HG03354 (cell line): Measurements from ENCODE around the gene MCMBP.
A peak's percentile ranks its signal among the peaks of the same experiment; 100 is the strongest.
"Not testable (repeated sequence)": the region's sequence is repeated elsewhere in the genome, so short reads cannot be mapped to it uniquely, and the experiment has no call there.

Experiments used
- ATAC-seq: cut with Tn5 transposase; IDR thresholded peaks from one replicate; pipeline ENCODE4 v1.9.1; 2021; ENCODE audit warnings: mild to moderate bottlenecking; ENCODE audit not compliant: unreplicated experiment, poor library complexity, severe bottlenecking

Gene MCMBP

GRCh38 chr10:119872610-119872859 is at the start of gene MCMBP:
TSS of gene MCMBP (minus strand) at chr10:119872843. CDS start at chr10:119872584, 259 bp downstream.
- ATAC-seq = peak; percentile 37

GRCh38 chr10:119919826-119920225 is 47.2 kb upstream of the MCMBP start:
- peak; percentile 64 for ATAC-seq

GRCh38 chr10:119919271-119919670 is 46.6 kb upstream of the MCMBP start:
- ATAC-seq = no peak

GRCh38 chr10:119917777-119918176 is 45.1 kb upstream of the MCMBP start:
- ATAC-seq = no peak

- ATAC-seq = no peak
Observed at GRCh38 chr10:119910689-119911088, 38.0 kb upstream of the MCMBP start.

- ATAC-seq = no peak
Observed at GRCh38 chr10:119908166-119908565, 35.5 kb upstream of the MCMBP start.

GRCh38 chr10:119907695-119908094 is 35.1 kb upstream of the MCMBP start:
- ATAC-seq = not testable (repeated sequence)

- ATAC-seq = no peak
Observed at GRCh38 chr10:119903946-119904666, 31.5 kb upstream of the MCMBP start.

GRCh38 chr10:119898577-119898976 is 25.9 kb upstream of the MCMBP start:
- ATAC-seq = no peak

- ATAC-seq = no peak
Observed at GRCh38 chr10:119896937-119897770, 24.5 kb upstream of the MCMBP start.

GRCh38 chr10:119896061-119896655 is 23.5 kb upstream of the MCMBP start:
- ATAC-seq = no peak

GRCh38 chr10:119893845-119894427 is 21.3 kb upstream of the MCMBP start:
- ATAC-seq = no peak

GRCh38 chr10:119893074-119893473 is 20.4 kb upstream of the MCMBP start:
- ATAC-seq = peak; percentile 3

GRCh38 chr10:119892188-119893065 is 19.8 kb upstream of the MCMBP start, which contains the start of gene SEC23IP:
TSS of gene SEC23IP (plus strand) at chr10:119892730. CDS start at chr10:119892783, 53 bp downstream.
- ATAC-seq = peak; percentile 99

GRCh38 chr10:119891849-119892187 is 19.2 kb upstream of the MCMBP start:
- not testable (repeated sequence) for ATAC-seq

- not testable (repeated sequence) for ATAC-seq
Observed at GRCh38 chr10:119890307-119890706, 17.7 kb upstream of the MCMBP start.

- ATAC-seq = not testable (repeated sequence)
Observed at GRCh38 chr10:119889201-119889600, 16.6 kb upstream of the MCMBP start.

GRCh38 chr10:119888715-119889114 is 16.1 kb upstream of the MCMBP start:
- not testable (repeated sequence) for ATAC-seq

GRCh38 chr10:119886070-119886469 is 13.4 kb upstream of the MCMBP start:
- not testable (repeated sequence) for ATAC-seq
